Erythroblast (primary cell): Measurements from ENCODE around the gene ADAMTS7.

Experiments used
- GATA1 ChIP-seq: IDR thresholded peaks from 2 replicates; pipeline ENCODE4 v1.6.1; 2011; ENCODE audit warnings: low read depth, mild to moderate bottlenecking, control low read depth, low read length, moderate library complexity
- POLR2A ChIP-seq: IDR thresholded peaks from 2 replicates; pipeline ENCODE4 v1.6.1; 2011; ENCODE audit warnings: mild to moderate bottlenecking, low read length

DNA sequence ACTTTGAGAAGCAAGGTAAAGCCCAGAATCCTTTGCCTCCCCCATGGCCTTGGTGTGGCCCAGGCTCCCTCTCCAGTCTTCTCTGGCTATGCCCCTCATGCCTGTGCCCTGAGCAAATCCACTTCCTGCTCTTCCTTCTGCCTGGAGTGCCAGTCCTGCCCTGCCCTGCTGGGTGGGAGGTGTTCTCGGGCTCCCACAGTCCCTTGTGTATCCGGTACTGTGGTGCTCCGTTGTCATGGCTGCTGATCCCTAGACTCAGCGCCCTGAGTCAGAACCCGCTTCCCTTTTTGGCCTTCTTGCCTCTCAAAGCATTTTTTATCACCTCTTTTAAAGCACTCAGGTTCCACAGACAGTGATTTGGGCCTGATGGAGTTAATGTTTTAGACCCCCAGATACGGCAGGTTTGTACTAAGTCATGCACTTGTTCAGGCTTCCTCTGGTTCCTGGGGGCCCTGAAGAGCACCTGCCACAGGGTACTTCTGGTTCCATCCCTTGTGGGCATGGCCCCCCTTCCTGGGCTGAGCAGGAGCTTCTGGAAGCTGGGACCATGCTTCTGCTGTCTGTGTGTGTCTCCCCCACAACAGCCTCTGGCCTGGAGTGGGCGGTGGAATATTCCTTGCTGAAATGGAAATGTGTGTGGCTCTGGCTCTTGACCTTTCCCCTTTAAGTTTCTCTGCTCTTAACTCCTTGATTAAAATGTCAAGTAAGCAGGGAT is 29.6 kb upstream of the ADAMTS7 start:
- TF ChIP-seq POLR2A (no peak), GATA1 (no peak)
